SK-N-MC (cell line): ENCODE data around the gene FRMD4A.

ENCODE experiments used
- DNase-seq: peaks from one replicate; pipeline ENCODE4 v3.0.0-alpha.2; 2011; ENCODE audit warnings: low read depth, low spot score
- H3K27ac ChIP-seq: fragments of 200-600 bp; sonication (generic); 2 replicates; pipeline ENCODE4 v1.5.1; 2016; ENCODE audit warnings: mixed run types
- H3K36me3 ChIP-seq: fragments of 200-600 bp; sonication (generic); 2 replicates; pipeline ENCODE4 v1.6.1; 2017; ENCODE audit warnings: antibody characterized with exemption, low read length, mixed read lengths; ENCODE audit not compliant: insufficient read depth
- H3K4me3 ChIP-seq: fragments of 200-600 bp; sonication (generic); 2 replicates; pipeline ENCODE4 v1.5.1; 2016
- H3K9ac ChIP-seq: fragments of 200-600 bp; sonication (generic); 2 replicates; pipeline ENCODE4 v1.8.0; 2017; ENCODE audit warnings: mixed run types, mixed read lengths; ENCODE audit not compliant: insufficient read length
- H3K9me3 ChIP-seq: fragments of 200-600 bp; sonication (generic); 2 replicates; pipeline ENCODE4 v1.6.1; 2017; ENCODE audit warnings: low read depth, mild to moderate bottlenecking, antibody characterized with exemption, low read length, moderate library complexity, mixed read lengths
- EZH2 ChIP-seq: fragments of 200-600 bp; sonication (generic); IDR thresholded peaks from one replicate; pipeline ENCODE4 v1.6.1; 2017; ENCODE audit warnings: antibody characterized with exemption
- FOXP2 ChIP-seq: optimal IDR thresholded peaks from 2 replicates; pipeline ENCODE3; 2011; ENCODE audit warnings: mild to moderate bottlenecking, moderate library complexity; ENCODE audit not compliant: insufficient read depth; ENCODE audit errors: extremely low read length, control extremely low read depth
- POLR2AphosphoS5 ChIP-seq: IDR thresholded peaks from 2 replicates; pipeline ENCODE4 v1.6.1; 2012; ENCODE audit warnings: mild to moderate bottlenecking, low read depth, low read length, borderline replicate concordance

The FRMD4A gene

GRCh38 chr10:13801156-13801906 lies 529.4 kb downstream of the FRMD4A start:
- Histone ChIP-seq H3K9ac (no peak overlapping the region), H3K36me3 (no peaks in the 10 kb centered on the region), H3K4me3 (no peak overlapping the region), H3K9me3 (no peaks in the 10 kb centered on the region), H3K27ac (no peak overlapping the region)
- no peak for DNase-seq
- TF ChIP-seq POLR2AphosphoS5 (no peak), EZH2 (no peak), FOXP2 (no peak)

- no peak for DNase-seq
- Histone ChIP-seq H3K27ac (no peak overlapping the region), H3K36me3 (no peaks in the 10 kb centered on the region), H3K4me3 (no peak overlapping the region), H3K9ac (no peak overlapping the region), H3K9me3 (no peaks in the 10 kb centered on the region)
- TF ChIP-seq FOXP2 (no peak), POLR2AphosphoS5 (no peak), EZH2 (no peak)
Observed at GRCh38 chr10:13797164-13797563, 533.6 kb downstream of the FRMD4A start.

- DNase-seq, result no peak
- no peaks in the 10 kb centered on the region for H3K9me3 ChIP-seq
- H3K27ac ChIP-seq, result no peak overlapping the region
- no peak overlapping the region for H3K4me3 ChIP-seq
- H3K9ac ChIP-seq, result no peak overlapping the region
- no peaks in the 10 kb centered on the region for H3K36me3 ChIP-seq
- TF ChIP-seq FOXP2 (no peak), EZH2 (no peak), POLR2AphosphoS5 (no peak)
Observed at GRCh38 chr10:13795653-13796555, 534.8 kb downstream of the FRMD4A start.

GRCh38 chr10:13794992-13795612 lies 535.6 kb downstream of the FRMD4A start:
- Histone ChIP-seq H3K36me3 (no peaks in the 10 kb centered on the region), H3K9me3 (no peaks in the 10 kb centered on the region), H3K4me3 (no peak overlapping the region), H3K9ac (no peak overlapping the region), H3K27ac (no peak overlapping the region)
- no peak for DNase-seq
- no peak for TF ChIP-seq POLR2AphosphoS5
- TF ChIP-seq FOXP2, result no peak
- TF ChIP-seq EZH2, result no peak

GRCh38 chr10:13792006-13792405 lies 538.7 kb downstream of the FRMD4A start:
- TF ChIP-seq EZH2 (no peak), FOXP2 (no peak), POLR2AphosphoS5 (no peak)
- H3K9me3 ChIP-seq, result no peaks in the 10 kb centered on the region
- no peak overlapping the region for H3K4me3 ChIP-seq
- H3K27ac ChIP-seq, result no peak overlapping the region
- no peak for DNase-seq
- no peaks in the 10 kb centered on the region for H3K36me3 ChIP-seq
- H3K9ac ChIP-seq, result no peak overlapping the region

GRCh38 chr10:13791483-13791882 lies 539.2 kb downstream of the FRMD4A start:
- no peaks in the 10 kb centered on the region for H3K36me3 ChIP-seq
- H3K9me3 ChIP-seq, result no peaks in the 10 kb centered on the region
- no peak overlapping the region for H3K9ac ChIP-seq
- H3K27ac ChIP-seq, result no peak overlapping the region
- H3K4me3 ChIP-seq, result no peak overlapping the region
- no peak for TF ChIP-seq FOXP2
- DNase-seq, result no peak

- no peak for TF ChIP-seq FOXP2
- no peak for TF ChIP-seq POLR2AphosphoS5
- no peak for TF ChIP-seq EZH2
- no peak overlapping the region for H3K27ac ChIP-seq
- no peak overlapping the region for H3K4me3 ChIP-seq
- DNase-seq, result no peak
- no peaks in the 10 kb centered on the region for H3K36me3 ChIP-seq
- H3K9ac ChIP-seq, result no peak overlapping the region
- no peaks in the 10 kb centered on the region for H3K9me3 ChIP-seq
Observed at GRCh38 chr10:13790196-13790595, 540.5 kb downstream of the FRMD4A start.

GRCh38 chr10:13789448-13789829 lies 541.3 kb downstream of the FRMD4A start:
- no peak overlapping the region for H3K4me3 ChIP-seq
- no peaks in the 10 kb centered on the region for H3K36me3 ChIP-seq
- TF ChIP-seq EZH2 (no peak), FOXP2 (no peak), POLR2AphosphoS5 (no peak)
- no peak for DNase-seq
- no peaks in the 10 kb centered on the region for H3K9me3 ChIP-seq
- no peak overlapping the region for H3K9ac ChIP-seq
- no peak overlapping the region for H3K27ac ChIP-seq
